Stimulated activated CD8-positive, alpha-beta memory T cell treated with anti-CD3 and anti-CD28 coated beads, Interleukin-12 subunit alpha, Interleukin-12 subunit beta, amount 100 ng/mL, for 24 hours (primary cell): ENCODE data around the gene WWOX.

Experiments
- DNase-seq: peaks from one replicate; pipeline ENCODE4 v3.0.0-alpha.2; 2020; ENCODE audit errors: extremely low read depth

WWOX gene

DNA sequence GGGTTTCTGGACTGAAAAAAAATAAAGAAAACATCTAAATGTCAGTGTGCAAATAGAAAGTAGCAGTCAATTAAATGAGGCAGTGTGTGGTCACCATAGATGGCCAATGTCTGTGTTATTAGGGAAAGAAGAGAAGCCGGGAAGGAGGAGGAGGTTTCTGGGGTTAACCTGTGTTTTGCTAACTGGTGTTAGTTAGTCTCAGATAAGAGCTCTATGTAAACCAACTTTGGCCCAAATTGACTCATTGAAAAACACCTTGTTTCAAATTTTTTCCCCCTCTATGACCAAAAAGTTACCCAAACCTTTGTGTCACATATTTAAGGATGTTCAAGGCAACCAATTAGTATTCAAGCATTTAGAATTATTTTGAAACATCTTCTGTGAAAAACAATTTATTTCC lies 970.2 kb downstream of the WWOX start:
- DNase-seq, result no peak

DNA sequence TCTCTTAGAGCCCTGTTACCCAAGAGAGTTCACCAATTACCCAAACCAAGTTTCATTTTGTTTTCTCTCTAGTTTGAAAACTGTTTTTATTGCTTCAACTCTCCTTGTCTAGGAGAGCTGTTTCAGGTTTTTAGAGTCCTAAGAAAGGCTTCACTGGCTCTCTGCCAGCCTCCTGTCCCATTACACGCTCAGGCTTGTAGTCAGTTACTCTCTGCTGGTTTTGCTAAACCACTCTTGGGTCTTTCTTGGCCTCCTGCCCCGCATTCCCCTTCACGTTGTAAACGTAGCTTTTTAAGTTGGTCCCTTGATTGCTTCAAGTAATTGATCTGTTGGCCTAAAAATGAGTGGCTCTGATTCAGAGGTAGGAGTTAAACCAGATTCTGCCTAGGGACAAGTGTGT lies 972.0 kb downstream of the WWOX start:
- no peak for DNase-seq

DNA sequence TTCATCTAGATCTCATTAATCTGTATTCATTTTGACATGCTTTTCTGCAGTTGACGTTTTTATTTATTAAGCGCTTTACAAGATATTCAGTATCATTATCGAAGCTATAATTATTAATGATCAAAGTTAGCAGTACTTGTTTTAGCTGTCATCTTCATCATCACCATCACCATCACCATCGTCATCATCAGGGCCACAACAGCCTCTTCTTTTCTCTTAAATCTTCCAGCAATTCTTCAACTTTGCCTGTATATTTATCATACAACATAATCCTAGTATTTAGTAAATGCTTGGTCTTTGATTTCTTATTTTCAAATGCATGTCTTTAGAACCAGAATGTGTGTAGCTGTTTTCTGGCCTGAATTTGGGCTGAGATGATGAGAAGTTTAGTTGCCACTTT lies 973.1 kb downstream of the WWOX start:
- no peak for DNase-seq

DNA sequence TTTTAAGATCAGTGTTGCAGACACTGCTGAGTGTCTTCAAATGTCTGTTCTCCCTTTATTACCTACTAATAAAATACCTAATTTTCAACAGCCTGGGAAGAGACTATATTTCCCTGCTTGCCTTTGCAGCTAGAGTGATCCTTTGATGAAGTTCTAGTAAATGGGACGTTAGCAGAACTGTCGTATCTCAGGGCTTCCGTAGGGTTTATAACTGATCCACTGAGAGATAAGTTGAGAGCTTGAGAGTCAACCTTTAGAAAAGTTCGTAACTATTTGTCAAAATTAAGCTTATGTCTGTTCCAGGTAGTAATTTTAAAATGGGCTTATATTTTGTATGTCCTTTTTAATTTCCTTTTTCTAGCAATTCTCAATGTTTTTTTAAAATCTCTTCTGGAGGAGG lies 974.1 kb downstream of the WWOX start:
- no peak for DNase-seq

DNA sequence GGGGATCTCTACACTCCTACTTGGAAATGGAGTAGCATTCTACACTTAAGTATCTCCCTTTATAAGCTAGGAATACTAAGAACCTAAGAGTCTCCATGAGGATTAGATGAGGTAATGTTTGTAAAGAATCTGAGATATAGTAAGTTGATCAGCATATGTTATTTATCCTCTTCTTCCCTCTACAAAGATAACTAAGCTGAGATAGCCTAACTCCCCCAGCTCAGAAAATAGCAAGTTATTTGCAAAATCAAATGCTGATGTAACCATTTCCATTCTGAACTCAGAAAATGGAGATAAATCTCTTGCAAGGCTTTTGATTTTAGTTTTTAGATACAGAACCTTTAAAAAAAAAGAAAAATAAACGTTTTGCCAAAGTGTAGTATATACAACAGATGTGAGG lies 975.1 kb downstream of the WWOX start:
- no peak for DNase-seq

DNA sequence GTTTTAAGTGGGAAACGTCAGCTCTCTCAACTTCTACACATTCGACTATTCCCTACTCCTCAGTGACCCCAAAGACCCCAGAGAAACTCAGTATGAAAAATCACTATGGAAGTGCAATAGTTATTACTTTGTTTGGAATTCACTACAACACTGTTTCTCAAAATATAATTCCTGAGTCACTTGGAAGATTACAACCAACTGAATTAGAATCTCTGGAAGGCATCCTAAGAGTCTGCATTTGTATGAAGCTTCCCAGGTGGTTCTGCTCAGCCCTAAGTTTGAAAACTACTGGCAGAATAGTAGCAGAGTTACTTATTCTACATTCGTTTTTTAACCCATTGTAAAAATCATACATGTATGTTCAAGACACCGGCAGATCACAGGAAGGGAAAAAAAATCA lies 975.5 kb downstream of the WWOX start:
- DNase-seq, result no peak

DNA sequence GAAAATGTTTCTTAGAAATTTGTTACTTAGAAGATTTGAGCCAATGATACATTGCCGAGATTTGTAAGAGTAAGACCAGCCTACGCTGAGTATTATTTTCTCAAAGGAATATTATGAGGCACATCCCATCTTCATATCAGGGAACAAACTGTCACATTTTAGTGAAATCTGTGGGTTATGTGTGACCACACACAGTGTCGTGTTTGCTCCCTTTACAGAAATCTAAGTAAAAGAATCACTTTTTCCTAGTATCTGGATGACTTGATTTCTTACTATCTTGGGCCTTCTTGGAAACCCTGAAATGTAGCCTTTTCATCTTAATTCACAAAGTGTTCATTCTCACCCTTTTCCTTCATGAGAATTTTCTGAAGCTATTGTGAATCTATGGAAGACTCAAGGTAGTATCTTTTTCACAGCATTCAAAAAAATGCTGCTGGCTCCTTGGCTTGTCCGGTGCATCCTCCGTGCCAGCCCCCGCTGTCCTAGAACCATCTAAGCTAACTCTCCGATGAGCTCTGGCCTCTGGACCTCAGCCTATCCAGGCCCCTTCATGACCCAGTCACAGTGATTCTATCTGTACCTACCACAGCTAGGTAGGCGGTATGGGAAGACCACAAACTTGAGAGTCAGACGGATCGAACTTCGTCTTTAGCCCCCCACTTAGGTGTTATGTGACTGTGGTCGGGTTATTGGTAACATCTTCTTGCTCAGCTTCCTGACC lies 976.8 kb downstream of the WWOX start:
- no peak for DNase-seq

DNA sequence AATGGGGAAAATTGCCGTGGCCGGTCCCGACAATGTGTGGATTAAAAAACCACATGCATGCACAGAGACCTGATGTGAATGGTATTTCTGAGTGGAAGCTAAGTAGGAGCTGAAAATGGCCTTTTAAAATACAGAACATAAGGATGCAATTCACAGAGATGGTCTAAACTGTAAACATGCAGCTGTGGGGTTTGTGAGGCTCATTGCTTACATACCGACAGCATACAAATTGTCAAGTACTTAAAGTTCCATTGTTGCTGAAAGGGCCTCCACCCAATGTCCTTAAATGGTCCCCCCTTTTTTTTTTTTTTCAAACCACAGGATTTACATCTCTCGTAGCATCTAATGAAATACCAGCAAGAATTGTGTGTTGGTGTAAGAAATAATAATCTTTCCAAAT lies 977.9 kb downstream of the WWOX start:
- no peak for DNase-seq

DNA sequence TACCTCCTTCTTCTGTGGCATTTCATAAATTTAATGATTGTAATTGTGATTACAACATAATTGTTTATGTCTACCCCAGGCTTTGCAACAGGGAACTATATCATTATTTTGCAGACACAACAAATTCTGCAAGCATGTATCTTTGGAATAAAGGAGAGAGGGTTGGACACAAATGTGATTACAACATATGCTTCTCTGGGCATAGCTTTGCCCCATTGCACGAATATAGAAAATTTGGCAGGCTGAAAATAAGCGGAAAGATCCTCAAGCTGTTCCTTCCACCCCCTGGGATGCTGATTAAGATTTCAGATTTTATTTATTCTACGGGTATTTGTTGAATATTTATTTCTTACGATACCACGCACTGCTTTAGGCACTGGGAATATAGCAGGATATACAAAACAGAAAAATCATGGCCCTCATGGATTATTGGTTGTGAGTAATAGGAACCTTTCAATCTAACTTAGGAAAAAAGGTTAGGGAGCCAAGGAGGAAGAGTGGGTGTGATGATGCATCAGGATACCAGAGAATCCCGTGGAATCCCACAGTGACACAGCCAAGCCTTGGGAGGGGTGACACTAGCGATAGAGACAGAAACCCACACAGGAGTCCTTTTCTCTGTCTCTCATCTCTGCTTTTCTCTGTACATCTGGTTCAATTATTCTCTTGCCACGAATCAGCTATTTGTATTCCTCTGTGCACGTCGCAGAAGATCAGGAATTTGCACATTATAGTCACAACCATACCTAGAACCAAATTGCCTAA lies 980.4 kb downstream of the WWOX start:
- no peak for DNase-seq

DNA sequence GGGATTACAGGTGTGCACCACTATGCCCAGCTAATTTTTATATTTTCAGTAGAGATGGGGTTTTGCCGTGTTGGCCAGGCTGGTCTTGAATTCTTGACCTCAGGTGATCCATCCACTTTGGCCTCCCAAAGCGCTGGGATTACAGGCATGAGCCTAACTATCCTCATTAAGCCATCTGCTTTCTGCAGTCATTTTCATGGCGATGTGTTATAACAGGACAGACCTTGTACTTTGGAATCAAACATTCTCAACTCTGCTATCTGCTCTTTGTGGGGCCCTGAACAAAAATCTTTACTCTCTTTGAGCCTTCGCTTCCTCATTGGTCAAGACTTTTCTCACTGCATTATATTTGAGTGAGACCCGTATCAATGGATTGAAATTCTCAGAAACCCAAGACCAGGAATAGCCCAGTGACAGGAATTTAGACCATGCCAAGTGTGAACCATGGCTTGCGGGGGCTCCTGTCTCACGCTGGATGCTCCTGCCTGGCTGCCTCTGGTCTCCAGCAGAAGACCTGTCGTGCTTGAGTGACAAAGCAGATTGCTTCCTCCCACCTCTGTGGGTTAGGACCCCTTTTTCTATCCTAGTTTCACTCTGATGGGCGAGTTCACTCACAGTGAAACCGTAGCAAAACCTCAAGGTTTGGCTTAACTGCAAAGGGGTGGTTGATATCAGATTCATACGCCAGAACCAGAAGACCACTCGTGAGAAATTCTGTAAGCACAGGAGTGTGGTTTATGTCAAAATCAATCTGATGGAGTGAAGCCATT lies 982.0 kb downstream of the WWOX start:
- DNase-seq, result no peak

DNA sequence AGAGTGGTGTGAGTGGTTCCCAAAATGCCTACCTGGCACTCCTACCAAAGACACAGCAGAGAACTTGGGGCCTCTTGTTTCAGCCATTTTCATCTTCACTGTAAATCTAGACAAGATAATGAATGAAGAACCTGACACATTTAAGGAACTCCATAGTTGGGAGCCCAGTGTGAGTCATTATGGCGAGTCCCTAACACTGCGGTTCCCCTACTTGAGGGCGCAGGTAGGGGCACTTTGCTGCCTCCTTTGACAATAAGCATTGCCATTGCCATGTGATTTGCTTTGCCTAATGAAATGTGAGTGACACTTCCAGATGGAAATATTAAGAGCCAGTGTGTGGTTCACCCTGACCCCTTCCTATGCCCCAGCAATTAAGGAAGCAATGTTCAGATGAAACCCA lies 983.5 kb downstream of the WWOX start:
- DNase-seq, result no peak

DNA sequence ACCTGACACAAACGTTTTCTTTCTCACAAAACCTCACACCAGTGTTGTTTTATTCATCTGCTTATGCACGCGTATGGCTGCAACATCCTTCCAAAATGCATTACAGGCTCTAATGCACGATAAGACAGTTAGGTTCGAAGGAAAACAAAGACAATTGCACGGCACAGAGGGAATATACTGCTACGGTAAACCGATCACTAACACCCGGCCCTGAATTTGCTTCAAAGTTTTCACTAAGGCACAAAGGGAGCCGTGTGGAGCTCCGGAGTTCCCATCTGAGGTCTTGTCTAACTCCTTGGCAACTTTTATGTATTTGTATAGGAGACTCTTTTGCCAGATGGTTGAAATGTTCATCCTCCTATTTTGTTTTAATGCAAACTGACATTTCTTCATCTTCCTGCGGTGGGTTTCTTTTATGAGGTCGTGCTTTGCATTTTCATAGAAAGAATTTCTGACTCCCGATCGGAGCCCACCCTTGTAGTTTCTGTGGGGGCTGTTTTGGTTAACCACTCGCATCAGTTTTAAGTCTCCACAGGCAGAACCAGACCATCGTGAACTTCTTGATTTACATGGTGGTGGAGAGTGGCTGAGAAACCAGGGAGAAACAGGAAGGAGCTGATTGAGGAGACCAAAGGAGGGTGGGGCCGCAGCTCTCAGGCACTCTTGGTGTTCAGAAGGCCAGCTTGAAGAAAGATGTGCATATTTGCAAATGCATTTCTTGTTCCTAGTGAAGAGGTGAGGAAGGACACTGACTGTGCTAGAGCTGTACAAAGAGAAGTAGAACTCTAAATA lies 984.2 kb downstream of the WWOX start:
- DNase-seq, result no peak

DNA sequence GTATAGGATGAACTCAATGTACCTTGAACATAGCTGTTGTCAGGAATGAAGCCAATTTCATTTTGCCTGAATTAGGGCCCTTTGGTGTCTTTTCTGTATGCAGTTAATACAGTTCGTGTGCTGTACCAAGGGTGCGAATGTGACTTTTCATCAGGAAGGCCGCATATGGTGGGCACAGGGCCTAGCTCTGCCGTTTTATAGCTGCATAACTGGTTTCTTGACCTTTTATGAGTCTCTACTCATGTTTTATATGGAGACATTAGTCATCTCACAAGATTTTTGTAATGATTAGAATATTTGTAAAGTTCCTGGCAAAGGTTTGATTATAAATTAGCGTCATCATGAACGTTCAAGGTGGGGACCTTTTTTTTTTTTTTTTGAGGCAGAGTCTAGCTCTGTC lies 989.5 kb downstream of the WWOX start:
- DNase-seq, result no peak

DNA sequence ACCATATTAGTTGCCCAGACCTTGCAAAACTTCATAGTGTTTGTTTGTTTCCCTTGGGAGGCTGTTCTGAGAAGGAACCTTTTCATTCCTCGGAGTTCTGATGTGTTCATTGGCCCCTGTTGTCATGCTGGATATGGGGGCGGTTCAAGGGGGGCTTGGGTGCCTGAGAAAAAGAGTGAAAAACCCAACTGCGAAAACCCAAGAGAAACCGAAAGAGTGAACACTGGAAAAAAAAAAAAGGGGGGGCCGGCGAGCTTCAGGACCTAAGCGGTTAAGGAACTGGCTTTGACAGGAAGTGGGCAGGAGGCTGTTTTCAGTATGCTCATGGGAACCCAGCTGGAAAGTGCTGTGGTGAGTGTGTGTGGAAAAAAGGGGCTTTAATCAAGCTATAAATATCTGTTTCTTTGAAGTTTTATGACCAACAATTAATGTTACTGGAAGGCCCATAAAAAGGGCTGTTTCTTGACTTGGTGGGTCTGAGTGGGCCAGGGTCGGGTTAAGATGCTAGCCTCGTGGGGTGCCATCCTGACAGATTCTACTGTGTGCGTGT lies 990.4 kb downstream of the WWOX start:
- no peak for DNase-seq

DNA sequence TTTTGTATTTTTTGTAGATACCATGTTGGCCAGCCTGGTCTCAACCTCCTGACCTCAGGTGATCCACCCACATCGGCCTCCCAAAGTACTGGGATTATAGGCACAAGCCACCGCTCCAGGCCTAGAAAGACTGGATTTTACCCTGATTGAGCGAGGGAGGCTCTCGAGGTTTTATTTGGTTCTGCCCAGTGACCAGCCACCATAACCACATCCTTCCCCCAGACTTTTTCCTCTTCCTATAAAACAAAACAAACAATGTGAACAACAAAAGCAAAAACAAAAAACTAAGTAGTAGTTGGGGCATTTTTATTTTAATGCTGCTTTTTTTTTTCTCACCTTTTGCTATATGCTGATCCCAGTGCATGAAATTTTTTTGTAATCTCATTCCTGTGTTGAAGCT lies 991.5 kb downstream of the WWOX start:
- DNase-seq, result no peak

DNA sequence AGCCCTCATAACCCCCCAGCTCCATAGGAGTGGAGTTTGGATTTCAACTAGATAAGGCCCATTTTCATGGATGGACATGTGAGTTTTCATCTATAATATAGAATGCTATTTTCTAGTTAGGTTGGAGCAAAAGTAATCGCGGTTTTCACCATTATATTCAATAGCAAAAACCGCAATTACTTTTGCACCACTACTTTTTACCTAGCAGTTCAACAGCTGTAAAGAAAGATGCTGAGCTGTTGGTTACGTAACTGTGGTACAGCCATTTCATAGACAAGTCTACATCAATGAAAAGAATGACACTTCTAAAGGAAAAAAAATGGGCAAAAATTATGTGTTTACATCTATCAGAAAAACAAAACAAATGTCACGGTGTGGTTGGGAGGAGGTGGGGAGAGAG lies 993.4 kb downstream of the WWOX start:
- DNase-seq, result no peak

DNA sequence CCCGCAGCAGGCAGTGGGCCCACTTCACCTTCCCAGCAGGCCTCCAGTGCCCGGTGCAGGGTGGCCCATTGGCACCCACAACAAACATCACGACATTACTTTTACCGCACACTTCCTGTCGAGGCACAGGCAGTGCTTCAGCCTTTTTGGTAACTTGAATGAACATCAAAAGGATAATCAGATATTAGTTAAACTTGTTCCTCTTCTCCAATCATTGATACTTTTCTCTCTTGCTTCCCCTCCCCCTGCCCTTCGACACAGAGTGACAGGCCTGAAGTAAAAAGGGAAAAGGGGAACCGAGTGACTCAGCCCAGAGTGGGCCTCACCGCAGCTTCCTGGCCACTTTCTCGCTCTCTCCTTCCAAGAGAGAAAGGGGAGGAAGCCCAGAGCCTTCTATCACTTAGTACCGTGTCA lies 994.1 kb downstream of the WWOX start:
- no peak for DNase-seq

DNA sequence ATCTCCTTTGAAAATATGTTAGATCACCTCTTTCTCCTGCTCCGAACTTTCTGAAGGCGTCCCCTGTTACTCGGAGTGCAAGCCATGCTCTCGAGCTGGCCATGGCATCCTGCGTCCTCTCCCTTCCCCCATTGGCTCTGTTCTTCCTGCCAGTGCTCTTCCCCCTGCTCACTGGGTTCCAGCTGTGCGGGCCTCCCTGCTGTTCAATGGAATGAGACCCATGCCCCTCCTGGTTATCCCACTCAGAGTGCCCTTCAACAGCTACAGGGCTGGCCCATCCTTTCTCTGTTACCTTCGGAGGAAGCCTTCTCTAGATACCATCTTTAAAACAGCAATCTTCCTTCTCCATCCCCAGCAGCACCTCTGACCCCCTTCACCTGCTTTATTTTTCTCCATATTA lies 996.8 kb downstream of the WWOX start:
- no peak for DNase-seq

DNA sequence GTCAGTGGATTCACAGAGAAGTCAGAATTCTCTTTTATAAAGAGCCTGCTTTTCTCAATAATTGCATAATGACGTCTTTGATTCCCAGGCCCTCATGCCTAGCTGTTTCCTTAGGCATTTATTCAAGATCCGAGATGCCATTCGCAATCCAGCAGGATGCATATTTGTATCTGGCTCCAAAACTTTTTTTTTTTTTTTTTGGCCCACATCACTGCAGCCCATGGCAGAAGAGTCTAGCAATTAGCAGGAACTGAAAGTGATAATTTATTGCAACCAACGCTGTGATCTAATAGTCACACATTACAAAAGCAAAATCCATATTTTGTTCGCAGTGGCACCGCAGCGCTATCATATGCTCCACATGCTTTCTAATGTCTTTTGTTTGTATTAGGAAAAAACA lies 997.7 kb downstream of the WWOX start:
- DNase-seq, result no peak

DNA sequence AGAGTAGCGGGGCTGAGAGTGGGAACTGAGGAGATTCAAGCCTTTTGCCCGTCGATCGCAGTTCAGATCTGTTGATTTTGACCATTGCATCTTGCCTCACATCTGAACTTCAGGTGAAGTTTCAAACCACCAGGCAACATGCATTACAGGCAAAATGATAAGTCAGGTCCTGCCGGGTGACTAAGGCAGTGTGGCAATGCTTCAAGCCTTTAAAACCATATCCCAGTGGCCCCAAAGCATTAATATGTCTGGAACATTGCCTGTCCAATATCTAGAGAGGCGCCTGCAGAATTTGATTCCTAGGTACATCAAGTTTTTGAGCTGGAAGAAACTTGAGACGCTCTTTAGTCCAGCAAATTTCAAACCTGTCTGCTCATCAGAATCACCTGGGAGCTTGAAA lies 998.3 kb downstream of the WWOX start:
- DNase-seq, result no peak

DNA sequence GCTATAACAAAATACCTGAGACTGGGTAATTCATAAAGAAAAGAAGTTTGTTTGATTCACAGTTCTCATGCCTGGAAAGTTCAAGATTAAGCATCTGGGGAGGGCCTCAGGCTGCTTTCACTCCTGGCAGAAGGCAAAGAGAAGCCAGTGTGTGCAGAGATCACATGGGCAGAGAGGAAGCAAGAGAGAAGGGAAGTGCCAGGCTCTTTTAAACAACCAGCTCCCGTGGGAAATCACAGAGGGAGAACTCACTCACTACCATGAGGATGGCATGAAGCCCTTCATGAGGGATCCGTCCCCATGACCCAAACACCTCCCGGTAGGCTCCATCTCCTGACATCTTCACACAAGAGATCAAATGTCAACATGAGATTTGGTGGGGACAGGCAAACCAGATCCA lies 999.5 kb downstream of the WWOX start:
- no peak for DNase-seq

DNA sequence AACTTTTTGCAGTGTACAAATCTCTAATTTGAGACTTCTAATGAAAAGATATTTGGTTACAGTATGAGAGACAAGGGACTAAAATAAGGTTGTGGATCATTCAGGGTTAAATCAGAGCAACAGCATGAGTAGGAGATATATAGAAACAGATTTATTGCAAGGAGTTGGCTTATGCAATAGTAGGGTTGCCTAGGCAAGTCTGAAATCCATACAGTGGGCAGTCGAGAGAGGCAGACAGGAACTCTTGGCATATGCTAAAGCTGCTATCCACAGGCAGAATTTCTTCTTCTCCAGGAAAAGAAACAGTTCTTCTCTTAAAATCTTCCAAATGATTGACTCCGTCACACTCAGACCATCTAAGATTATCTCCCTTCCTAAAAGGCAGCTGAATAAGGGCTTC lies 1000.3 kb downstream of the WWOX start:
- no peak for DNase-seq
